HepG2 (cell line): ENCODE data around the gene ANG. TPM values are rescaled to one million over a fixed set of nuclear protein-coding genes. Genes with fewer than 3 reads are reported as not detected.

ENCODE experiments used
- CREB1 ChIP-seq, 2 experiments: fragments of 450-650 bp in 1 of 2; IDR thresholded peaks; 2 replicates each; pipeline ENCODE4 v1.6.1; 2016 to 2017; ENCODE audit warnings: control low read depth in 1 of 2, mild to moderate bottlenecking in 1 of 2, missing compliant biosample characterization in 1 of 2, missing genetic modification characterization in 1 of 2
- FOSL1 ChIP-seq: sonication (generic); formaldehyde crosslinking; IDR thresholded peaks from 2 replicates; pipeline ENCODE4 v1.9.0; 2021; ENCODE audit warnings: missing genetic modification reagents, borderline replicate concordance
- FOXP1 ChIP-seq, 2 experiments: fragments of 450-650 bp in 1 of 2; IDR thresholded peaks; 2 replicates each; pipeline ENCODE4 v1.6.1; 2017 to 2018; ENCODE audit warnings: antibody characterized with exemption in 1 of 2
- FOXP4 ChIP-seq: sonication (generic); formaldehyde crosslinking; IDR thresholded peaks from 2 replicates; pipeline ENCODE4 v1.4.0; 2020; ENCODE audit warnings: missing genetic modification reagents
- GTF3A ChIP-seq: sonication (generic); formaldehyde crosslinking; conservative IDR thresholded peaks from 2 replicates; pipeline ENCODE4 v1.4.0; 2020; ENCODE audit warnings: mild to moderate bottlenecking, missing genetic modification reagents
- HOXD1 ChIP-seq: sonication (generic); formaldehyde crosslinking; IDR thresholded peaks from 2 replicates; pipeline ENCODE4 v1.5.0; 2020; ENCODE audit warnings: missing genetic modification reagents
- IKZF4 ChIP-seq: sonication (generic); formaldehyde crosslinking; IDR thresholded peaks from 2 replicates; pipeline ENCODE4 v1.5.1; 2020; ENCODE audit warnings: borderline replicate concordance, mild to moderate bottlenecking, low read depth, missing genetic modification reagents; ENCODE audit errors: not compliant biosample characterization
- KAT8 ChIP-seq: IDR thresholded peaks from 2 replicates; pipeline ENCODE4 v1.6.1; 2016; ENCODE audit warnings: missing genetic modification reagents, missing compliant biosample characterization
- NR3C1 ChIP-seq: sonication (generic); formaldehyde crosslinking; IDR thresholded peaks from 2 replicates; pipeline ENCODE4 v1.4.0; 2020; ENCODE audit warnings: missing genetic modification reagents
- PAXIP1 ChIP-seq: sonication (generic); formaldehyde crosslinking; conservative IDR thresholded peaks from 2 replicates; pipeline ENCODE4 v1.4.0; 2020; ENCODE audit warnings: mild to moderate bottlenecking, missing genetic modification reagents, moderate library complexity
- TFDP2 ChIP-seq: sonication (generic); formaldehyde crosslinking; IDR thresholded peaks from 2 replicates; pipeline ENCODE4 v1.4.0; 2020; ENCODE audit warnings: missing genetic modification reagents
- TGIF2 ChIP-seq: IDR thresholded peaks from 2 replicates; pipeline ENCODE4 v1.6.1; 2016; ENCODE audit warnings: control low read depth, missing compliant biosample characterization
- TRIM24 ChIP-seq: sonication (generic); formaldehyde crosslinking; IDR thresholded peaks from 2 replicates; pipeline ENCODE4 v1.8.0; 2022; ENCODE audit warnings: mild to moderate bottlenecking, missing genetic modification reagents
- ZBTB7B ChIP-seq: sonication (generic); formaldehyde crosslinking; IDR thresholded peaks from 2 replicates; pipeline ENCODE4 v1.4.0; 2020; ENCODE audit warnings: missing genetic modification reagents
- ZNF275 ChIP-seq: sonication (generic); formaldehyde crosslinking; IDR thresholded peaks from 2 replicates; pipeline ENCODE4 v1.8.0; 2022; ENCODE audit warnings: missing genetic modification reagents, mild to moderate bottlenecking, inconsistent platforms, borderline replicate concordance
- ZNF281 ChIP-seq: sonication (generic); formaldehyde crosslinking; IDR thresholded peaks from 2 replicates; pipeline ENCODE4 v1.4.0; 2020; ENCODE audit warnings: missing genetic modification reagents, borderline replicate concordance
- ZNF572 ChIP-seq: sonication (generic); formaldehyde crosslinking; IDR thresholded peaks from 2 replicates; pipeline ENCODE4 v1.5.1; 2020; ENCODE audit warnings: mild to moderate bottlenecking, missing genetic modification reagents
- polyA plus RNA-seq, 8 experiments: library from polyadenylated mRNA; depleted of rRNA in 3 of 8; stranded (reverse) in 7 of 8; unstranded in 1 of 8; fragments of >200 nt; fragmentation: Illumina TruSeq in 4 of 8; extraction: Trizol in 4 of 8; gene quantifications; 2 replicates each; pipeline versions ENCODE4 v1.2.1 to v1.2.3, GENCODE V29; 2011 to 2016; ENCODE audit warnings: low read depth in 4 of 8, missing spikeins in 1 of 8, mixed read lengths in 1 of 8; ENCODE audit not compliant: insufficient read depth in 1 of 8
- total RNA-seq, 5 experiments: library from RNA; depleted of rRNA; stranded (reverse); fragments of >200 nt; fragmentation: Illumina TruSeq; extraction: Trizol; gene quantifications; 2 replicates each; pipeline ENCODE4 v1.2.3, GENCODE V29; 2016; ENCODE audit warnings: low read depth in 1 of 5

Gene ANG
- total and polyA plus RNA-seq, 2 of the 13 experiments (the other 11 are each of a cell fraction or from before 2014, with no cell fraction given): 83.6 to 401 TPM

GRCh38 chr14:20662968-20663732, 25.4 kb upstream of the ANG start (continued):
- TF ChIP-seq ZNF281 (CRISPR knock-in tag) (peak; percentile 25; the same call in 1 of the 2 replicates), TGIF2 (CRISPR knock-in tag) (0 out of 2 replicates have a peak, but pooled peaks have one; percentile 24), PAXIP1 (CRISPR knock-in tag) (no peak), CREB1 (IDR thresholded peaks at IDR 0.05) (no peak), CREB1 (CRISPR knock-in tag; IDR thresholded peaks at IDR 0.05) (no peak), FOXP4 (CRISPR knock-in tag) (0 out of 2 replicates have a peak, but pooled peaks have one; percentile 31), FOSL1 (CRISPR knock-in tag) (no peak), KAT8 (CRISPR knock-in tag) (peak; percentile 60), GTF3A (CRISPR knock-in tag) (no peak), TFDP2 (CRISPR knock-in tag) (0 out of 2 replicates have a peak, but pooled peaks have one; percentile 43), ZBTB7B (CRISPR knock-in tag) (0 out of 2 replicates have a peak, but pooled peaks have one; percentile 24), NR3C1 (CRISPR knock-in tag) (no peak), ZNF572 (no peak), IKZF4 (no peak), TRIM24 (no peak), ZNF275 (CRISPR knock-in tag) (no peak), FOXP1 (IDR thresholded peaks at IDR 0.05) (no peak), FOXP1 (CRISPR knock-in tag; IDR thresholded peaks at IDR 0.05) (no peak), HOXD1 (CRISPR knock-in tag) (no peak; the same call in 1 of the 2 replicates)
